ENCODE data around the gene NLK. TPM values are rescaled to one million over a fixed set of nuclear protein-coding genes. Genes with fewer than 3 reads are reported as not detected.

Gene NLK
- polyA plus RNA-seq, 3 donors = 51.5 to 53.8 (median 51.5) TPM

- DNase-seq (ENCODE audit: low read depth in 3 of 3, low spot score in 2 of 3) = no peak
Observed at GRCh38 chr17:28039251-28039650, 3.2 kb upstream of the NLK start.

GRCh38 chr17:28040406-28040805 is 2.1 kb upstream of the NLK start:
- no peak for DNase-seq (ENCODE audit: low read depth in 3 of 3, low spot score in 2 of 3)

GRCh38 chr17:28041068-28041843 is 1.2 kb upstream of the NLK start:
- peak; percentile 99 to 100 (median 100) for DNase-seq (ENCODE audit: low read depth in 3 of 3, low spot score in 2 of 3)

- DNase-seq (ENCODE audit: low read depth in 3 of 3, low spot score in 2 of 3) = no peak
Observed at GRCh38 chr17:28041844-28042656, 427 bp upstream of the NLK start.

GRCh38 chr17:28042721-28043291 is 329 bp downstream of the NLK start:
- no peak for DNase-seq (ENCODE audit: low read depth in 3 of 3, low spot score in 2 of 3)

- no peak for DNase-seq (ENCODE audit: low read depth in 3 of 3, low spot score in 2 of 3)
Observed at GRCh38 chr17:28043296-28043695, 819 bp downstream of the NLK start.

- DNase-seq (ENCODE audit: low read depth in 3 of 3, low spot score in 2 of 3) = no peak
Observed at GRCh38 chr17:28043741-28044140, 1.3 kb downstream of the NLK start.

GRCh38 chr17:28045304-28045703 is 2.8 kb downstream of the NLK start:
- DNase-seq (ENCODE audit: low read depth in 3 of 3, low spot score in 2 of 3) = no peak

GRCh38 chr17:28046034-28046825 is 3.8 kb downstream of the NLK start:
- DNase-seq (ENCODE audit: low read depth in 3 of 3, low spot score in 2 of 3) = no peak

- no peak for DNase-seq (ENCODE audit: low read depth in 3 of 3, low spot score in 2 of 3)
Observed at GRCh38 chr17:28047806-28048205, 5.3 kb downstream of the NLK start.

- DNase-seq (ENCODE audit: low read depth in 3 of 3, low spot score in 2 of 3) = no peak
Observed at GRCh38 chr17:28049071-28049470, 6.6 kb downstream of the NLK start.

GRCh38 chr17:28053044-28053670 is 10.7 kb downstream of the NLK start:
- no peak for DNase-seq (ENCODE audit: low read depth in 3 of 3, low spot score in 2 of 3)

- DNase-seq (ENCODE audit: low read depth in 3 of 3, low spot score in 2 of 3) = no peak
Observed at GRCh38 chr17:28053725-28054124, 11.2 kb downstream of the NLK start.

GRCh38 chr17:28055546-28056275 is 13.2 kb downstream of the NLK start:
- DNase-seq (ENCODE audit: low read depth in 3 of 3, low spot score in 2 of 3) = no peak

GRCh38 chr17:28056276-28056620 is 13.8 kb downstream of the NLK start:
- no peak for DNase-seq (ENCODE audit: low read depth in 3 of 3, low spot score in 2 of 3)

- no peak for DNase-seq (ENCODE audit: low read depth in 3 of 3, low spot score in 2 of 3)
Observed at GRCh38 chr17:28057731-28058246, 15.3 kb downstream of the NLK start.

GRCh38 chr17:28059675-28060074 is 17.2 kb downstream of the NLK start:
- no peak for DNase-seq (ENCODE audit: low read depth in 3 of 3, low spot score in 2 of 3)

GRCh38 chr17:28065706-28066105 is 23.2 kb downstream of the NLK start:
- no peak for DNase-seq (ENCODE audit: low read depth in 3 of 3, low spot score in 2 of 3)

- no peak for DNase-seq (ENCODE audit: low read depth in 3 of 3, low spot score in 2 of 3)
Observed at GRCh38 chr17:28069061-28069460, 26.6 kb downstream of the NLK start.

- DNase-seq (ENCODE audit: low read depth in 3 of 3, low spot score in 2 of 3) = no peak
Observed at GRCh38 chr17:28071179-28071578, 28.7 kb downstream of the NLK start.
